ENCODE data around the gene NSMF.
"Not testable (repeated sequence)": the region's sequence is repeated elsewhere in the genome, so short reads cannot be mapped to it uniquely, and the experiment has no call there.

The NSMF gene

DNA sequence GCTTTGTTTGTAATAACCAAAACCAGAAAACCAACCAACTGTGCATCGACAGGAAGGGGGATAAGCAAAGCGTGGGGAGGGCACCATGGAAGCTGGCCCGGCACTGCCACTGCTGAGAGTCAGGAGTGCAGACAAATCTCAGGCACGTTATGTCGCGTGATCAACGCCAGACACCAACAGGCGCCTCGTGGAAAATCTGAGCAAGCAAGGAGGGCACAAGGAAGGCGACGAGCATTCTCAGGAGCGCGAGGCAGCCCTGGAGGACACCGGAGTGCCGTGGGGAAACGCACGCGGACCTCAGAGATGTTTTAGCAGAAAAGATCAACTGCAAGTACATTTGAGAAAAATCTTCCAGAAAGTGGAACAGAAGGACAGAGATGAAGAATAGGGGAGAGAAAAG is 15.1 kb upstream of the NSMF start:
- H3K9me3 ChIP-seq, result 0 out of 2 replicates have a peak, but pooled peaks cover 9% of the 10 kb centered on the region
- in situ Hi-C loops (cut with MboI; ENCODE audit: low sequenced_read_pairs), result no loop called here

DNA sequence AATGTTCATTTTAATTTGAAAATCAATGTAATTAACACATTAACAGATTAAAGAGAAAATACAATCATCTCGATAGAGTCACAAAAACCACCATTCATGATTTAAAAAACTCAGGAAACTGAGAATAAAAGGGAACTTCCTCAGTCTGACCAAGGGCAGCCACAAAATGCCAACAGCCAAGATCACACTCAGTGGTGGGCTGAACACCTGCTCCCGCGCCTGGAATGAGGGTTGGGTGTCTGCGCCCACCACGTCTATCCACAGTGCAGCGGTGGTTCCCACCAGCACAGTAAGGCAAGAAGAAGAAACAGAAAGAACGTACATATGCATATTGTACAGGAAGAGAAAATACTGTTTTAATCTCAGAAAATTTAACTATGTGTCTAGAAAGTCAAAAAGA is 11.7 kb upstream of the NSMF start:
- 0 out of 2 replicates have a peak, but pooled peaks cover 5% of the 10 kb centered on the region for H3K9me3 ChIP-seq
- H3K27me3 ChIP-seq (ENCODE audit: low read depth), result peaks cover 10% of the 10 kb centered on the region; the same call in 1 of the 2 replicates
- H3K4me1 ChIP-seq, result no peaks in the 10 kb centered on the region
- in situ Hi-C loops (cut with MboI; ENCODE audit: low sequenced_read_pairs), result no loop called here
- H3K4me3 ChIP-seq, result no peak overlapping the region
- DNase-seq (ENCODE audit: low spot score in 2 of 2), result no peak
- H3K36me3 ChIP-seq (replicated peaks), result no peaks in the 10 kb centered on the region

More for the DNA sequence above, 15.1 kb upstream of the NSMF start:
- H3K4me3 ChIP-seq, result no peak overlapping the region
- no peaks in the 10 kb centered on the region for H3K36me3 ChIP-seq (replicated peaks)
- no peak for DNase-seq (ENCODE audit: low spot score in 2 of 2)
- peaks cover 6% of the 10 kb centered on the region; the same call in 1 of the 2 replicates for H3K27me3 ChIP-seq (ENCODE audit: low read depth)
- H3K4me1 ChIP-seq, result no peaks in the 10 kb centered on the region

DNA sequence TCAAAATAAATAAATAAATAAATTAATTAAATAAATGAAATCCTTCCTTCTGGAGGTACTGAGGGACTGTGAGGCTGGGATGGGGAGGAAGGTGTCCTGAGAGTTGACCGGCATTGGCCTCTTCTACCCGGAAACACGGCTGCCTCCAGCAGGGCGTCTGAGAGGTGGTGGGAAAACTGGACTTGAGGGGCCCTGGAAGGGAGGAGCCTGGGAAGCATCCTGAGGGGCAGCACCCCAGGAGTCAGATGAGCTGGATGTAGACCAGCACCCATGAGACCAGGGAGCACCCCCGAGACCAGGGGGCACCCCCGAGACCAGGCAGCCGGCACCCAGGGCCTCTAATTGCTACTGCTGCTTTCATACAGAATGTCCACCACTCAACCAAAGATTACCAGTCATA is 8.8 kb upstream of the NSMF start:
- H3K36me3 ChIP-seq (replicated peaks), result no peaks in the 10 kb centered on the region
- in situ Hi-C loops (cut with MboI; ENCODE audit: low sequenced_read_pairs), result no loop called here
- no peaks in the 10 kb centered on the region for H3K4me1 ChIP-seq
- H3K27me3 ChIP-seq (ENCODE audit: low read depth), result peaks cover 10% of the 10 kb centered on the region; the same call in 1 of the 2 replicates
- no peaks in the 10 kb centered on the region for H3K9me3 ChIP-seq
- H3K4me3 ChIP-seq, result no peak overlapping the region
- DNase-seq (ENCODE audit: low spot score in 2 of 2), result no peak

DNA sequence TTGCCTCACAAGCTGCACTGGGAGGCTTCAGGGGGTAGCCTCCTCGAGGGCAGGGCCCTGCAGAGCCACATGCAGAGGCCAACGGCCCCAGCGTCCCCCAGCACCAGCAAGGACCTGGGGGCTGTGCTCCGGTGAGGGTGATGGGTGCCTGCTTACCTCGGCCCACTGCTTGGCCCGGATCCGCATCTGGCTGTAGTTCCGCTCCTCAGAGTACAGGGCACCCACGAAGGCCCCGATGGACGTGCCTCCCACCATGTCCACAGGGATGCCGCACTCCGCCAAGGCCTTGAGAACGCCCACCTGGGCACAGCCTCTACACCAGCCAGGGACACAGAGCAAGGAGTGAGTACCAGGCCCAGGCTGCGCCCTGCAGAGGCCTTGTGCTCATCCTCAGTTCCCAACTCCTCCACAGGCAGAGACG is 8.0 kb upstream of the NSMF start:
- in situ Hi-C loops (cut with MboI; ENCODE audit: low sequenced_read_pairs), result no loop called here
- H3K36me3 ChIP-seq (replicated peaks), result no peaks in the 10 kb centered on the region
- H3K9me3 ChIP-seq, result no peaks in the 10 kb centered on the region
- H3K27me3 ChIP-seq (ENCODE audit: low read depth), result peaks cover 10% of the 10 kb centered on the region; the same call in 1 of the 2 replicates
- DNase-seq (ENCODE audit: low spot score in 2 of 2), result no peak
- H3K4me3 ChIP-seq, result no peak overlapping the region
- H3K4me1 ChIP-seq, result no peaks in the 10 kb centered on the region

DNA sequence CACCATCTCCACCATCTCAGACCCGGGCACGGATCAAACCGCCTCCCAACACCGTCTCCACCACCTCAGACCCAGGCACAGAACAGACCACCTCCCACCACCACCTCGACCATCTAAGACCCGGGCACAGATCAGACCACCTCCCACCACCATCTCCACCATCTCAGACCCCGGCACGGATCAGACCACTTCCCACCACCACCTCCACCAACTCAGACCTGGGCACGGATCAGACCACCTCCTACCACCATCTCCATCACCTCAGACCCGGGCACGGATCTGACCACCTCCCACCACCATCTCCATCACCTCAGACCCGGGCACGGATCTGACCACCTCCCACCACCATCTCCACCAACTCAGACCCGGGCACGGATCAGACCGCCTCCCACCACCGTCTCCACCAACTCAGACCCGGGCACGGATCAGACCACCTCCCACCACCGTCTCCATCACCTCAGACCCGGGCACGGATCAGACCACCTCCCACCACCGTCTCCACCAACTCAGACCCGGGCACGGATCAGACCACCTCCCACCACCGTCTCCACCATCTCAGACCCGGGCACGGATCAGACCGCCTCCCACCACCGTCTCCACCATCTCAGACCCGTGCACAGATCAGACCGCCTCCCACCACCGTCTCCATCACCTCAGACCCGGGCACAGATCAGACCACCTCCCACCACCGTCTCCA is 7.4 kb upstream of the NSMF start:
- DNase-seq (ENCODE audit: low spot score in 2 of 2); H3K4me3 ChIP-seq; H3K9me3 ChIP-seq; in situ Hi-C loops (cut with MboI; ENCODE audit: low sequenced_read_pairs); H3K4me1 ChIP-seq; H3K36me3 ChIP-seq (replicated peaks): not testable (repeated sequence)
- peaks cover 10% of the 10 kb centered on the region; the same call in 1 of the 2 replicates for H3K27me3 ChIP-seq (ENCODE audit: low read depth)

DNA sequence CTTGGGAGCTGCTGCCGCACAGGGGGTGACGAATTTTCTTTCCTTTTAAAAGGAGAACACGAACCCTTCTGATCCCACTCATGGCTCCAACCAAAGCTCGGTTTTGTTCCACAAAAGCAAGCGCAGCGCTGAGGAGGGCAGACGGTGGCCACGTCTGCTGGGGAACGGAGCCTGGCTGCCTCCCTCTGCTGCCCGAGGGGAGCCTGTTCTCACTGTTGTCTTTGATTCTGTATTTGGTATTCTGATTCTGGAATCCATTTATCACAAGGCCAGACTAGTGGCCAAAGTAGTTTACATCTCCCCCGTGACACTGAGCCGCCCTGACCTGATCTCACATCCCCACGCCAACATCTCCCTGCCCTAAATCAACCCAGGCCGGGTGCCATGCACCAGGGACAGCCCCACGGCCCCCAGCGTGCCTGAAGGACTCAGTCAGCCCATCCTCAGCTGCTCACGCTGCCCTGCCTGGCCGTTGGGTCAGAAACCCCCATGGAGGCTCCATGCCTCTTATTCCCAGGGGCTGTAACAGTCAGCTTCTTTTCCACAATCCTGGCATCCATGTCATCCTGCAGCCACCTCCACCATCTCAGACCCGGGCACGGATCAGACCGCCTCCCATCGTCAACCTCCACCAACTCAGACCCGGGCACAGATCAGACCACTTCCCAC is 6.7 kb upstream of the NSMF start:
- Histone ChIP-seq H3K4me1 (no peaks in the 10 kb centered on the region), H3K36me3 (replicated peaks) (no peaks in the 10 kb centered on the region), H3K9me3 (peaks cover 2% of the 10 kb centered on the region; the same call in 1 of the 2 replicates), H3K27me3 (ENCODE audit: low read depth) (peaks cover 10% of the 10 kb centered on the region; the same call in 1 of the 2 replicates), H3K4me3 (no peak overlapping the region)
- DNase-seq (ENCODE audit: low spot score in 2 of 2), result no peak
- in situ Hi-C loops (cut with MboI; ENCODE audit: low sequenced_read_pairs), result no loop called here

DNA sequence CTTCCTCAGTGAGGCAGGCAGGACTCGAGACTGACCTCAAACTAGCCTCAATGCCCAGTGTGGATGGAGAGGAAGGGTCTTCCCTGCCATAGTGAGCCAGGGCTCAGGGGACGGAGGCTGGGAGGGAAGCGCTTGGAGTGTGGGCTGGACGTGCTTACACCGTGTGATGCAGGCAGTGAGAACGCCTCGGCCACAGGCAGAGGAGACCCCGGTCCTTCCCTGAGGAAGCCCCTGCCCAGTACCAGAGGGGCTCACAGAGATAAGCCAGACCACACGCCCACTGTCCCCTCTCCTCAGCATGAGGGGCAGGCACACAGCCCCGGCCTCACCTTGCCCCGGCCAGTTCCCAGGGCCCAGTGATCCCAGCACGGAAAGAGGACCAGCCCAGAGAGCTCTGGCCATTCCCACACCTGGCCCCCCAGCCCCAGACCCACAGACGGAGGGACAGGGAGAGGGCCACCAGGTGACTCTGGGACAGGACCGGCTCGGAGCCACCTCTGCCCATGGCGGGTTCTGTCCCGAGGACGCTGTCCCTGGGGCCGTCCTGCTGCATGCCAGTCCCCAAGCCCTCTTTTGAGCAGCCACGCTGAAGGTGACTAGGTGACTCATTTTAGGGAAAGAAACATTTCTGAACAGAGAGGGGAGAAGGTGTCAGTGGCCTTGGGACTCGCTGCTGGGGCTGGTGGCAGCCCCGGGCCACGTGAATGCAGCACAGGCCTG is 6.0 kb upstream of the NSMF start:
- no peaks in the 10 kb centered on the region for H3K36me3 ChIP-seq (replicated peaks)
- in situ Hi-C loops (cut with MboI; ENCODE audit: low sequenced_read_pairs), result no loop called here
- DNase-seq (ENCODE audit: low spot score in 2 of 2), result no peak
- no peaks in the 10 kb centered on the region for H3K4me1 ChIP-seq
- H3K9me3 ChIP-seq, result peaks cover 2% of the 10 kb centered on the region; the same call in 1 of the 2 replicates
- no peak overlapping the region for H3K4me3 ChIP-seq
- peaks cover 10% of the 10 kb centered on the region; the same call in 1 of the 2 replicates for H3K27me3 ChIP-seq (ENCODE audit: low read depth)

DNA sequence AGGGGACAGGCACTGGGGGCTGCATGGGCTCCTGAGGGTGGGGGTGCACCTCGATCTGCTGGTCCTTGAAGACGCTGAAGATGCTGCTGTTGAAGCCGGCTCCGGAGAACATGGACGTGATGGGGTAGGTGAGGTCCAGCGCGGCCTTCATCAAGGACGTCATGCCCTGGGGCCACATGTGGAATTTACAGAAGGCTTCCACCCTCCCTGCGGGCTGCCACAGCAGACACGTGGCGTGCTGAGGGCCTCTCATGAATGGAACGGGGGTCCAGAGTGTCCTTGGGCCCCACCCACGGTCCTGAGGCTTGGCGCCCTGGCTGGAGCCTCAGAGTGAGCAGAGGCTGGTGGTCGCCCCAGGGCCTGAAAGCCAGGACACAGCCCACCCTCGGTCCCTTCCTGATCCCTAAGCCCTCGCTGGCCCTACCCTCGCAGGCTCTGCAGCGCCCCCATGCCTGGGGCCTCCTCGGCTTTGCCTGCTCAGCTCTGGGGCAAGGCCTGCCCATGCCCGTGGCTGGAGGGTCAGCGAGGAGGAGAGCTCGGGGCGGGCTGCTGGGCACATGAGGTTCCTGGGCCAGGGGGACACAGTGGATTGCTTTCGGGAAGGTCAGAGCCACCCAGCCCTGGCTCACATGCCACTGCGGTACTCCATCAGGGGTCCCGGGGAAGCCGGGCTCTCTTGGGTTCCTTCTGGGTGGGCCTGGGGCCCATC is 5.3 kb upstream of the NSMF start:
- H3K4me3 ChIP-seq, result no peak overlapping the region
- H3K4me1 ChIP-seq, result peaks cover 3% of the 10 kb centered on the region
- peaks cover 2% of the 10 kb centered on the region; the same call in 1 of the 2 replicates for H3K9me3 ChIP-seq
- H3K36me3 ChIP-seq (replicated peaks), result no peaks in the 10 kb centered on the region
- DNase-seq (ENCODE audit: low spot score in 2 of 2), result no peak
- in situ Hi-C loops (cut with MboI; ENCODE audit: low sequenced_read_pairs), result no loop called here
- H3K27me3 ChIP-seq (ENCODE audit: low read depth), result peaks cover 6% of the 10 kb centered on the region; the same call in 1 of the 2 replicates

DNA sequence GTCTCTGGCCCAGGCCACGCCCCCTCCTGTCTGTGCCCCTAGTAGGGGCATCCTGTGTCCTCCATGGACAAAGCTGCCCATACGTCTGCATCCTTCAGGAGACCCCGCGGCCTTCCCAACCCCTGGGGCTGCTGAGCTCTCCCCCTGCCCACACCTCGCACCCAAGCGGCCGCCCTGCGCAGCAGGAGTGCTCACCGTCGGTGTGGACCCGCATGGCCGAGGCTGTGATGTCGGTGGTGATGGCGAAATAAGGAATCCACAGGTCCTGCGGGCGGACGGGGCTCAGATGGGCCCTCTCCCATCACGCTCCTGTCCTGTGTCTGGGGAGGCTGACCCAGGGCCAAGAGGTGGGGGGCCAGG is 4.8 kb upstream of the NSMF start:
- DNase-seq (ENCODE audit: low spot score in 2 of 2), result no peak
- Histone ChIP-seq H3K36me3 (replicated peaks) (no peaks in the 10 kb centered on the region), H3K9me3 (peaks cover 2% of the 10 kb centered on the region; the same call in 1 of the 2 replicates), H3K4me1 (peaks cover 5% of the 10 kb centered on the region), H3K4me3 (no peak overlapping the region), H3K27me3 (ENCODE audit: low read depth) (peaks cover under 1% of the 10 kb centered on the region; the same call in 1 of the 2 replicates)
- in situ Hi-C loops (cut with MboI; ENCODE audit: low sequenced_read_pairs), result no loop called here

DNA sequence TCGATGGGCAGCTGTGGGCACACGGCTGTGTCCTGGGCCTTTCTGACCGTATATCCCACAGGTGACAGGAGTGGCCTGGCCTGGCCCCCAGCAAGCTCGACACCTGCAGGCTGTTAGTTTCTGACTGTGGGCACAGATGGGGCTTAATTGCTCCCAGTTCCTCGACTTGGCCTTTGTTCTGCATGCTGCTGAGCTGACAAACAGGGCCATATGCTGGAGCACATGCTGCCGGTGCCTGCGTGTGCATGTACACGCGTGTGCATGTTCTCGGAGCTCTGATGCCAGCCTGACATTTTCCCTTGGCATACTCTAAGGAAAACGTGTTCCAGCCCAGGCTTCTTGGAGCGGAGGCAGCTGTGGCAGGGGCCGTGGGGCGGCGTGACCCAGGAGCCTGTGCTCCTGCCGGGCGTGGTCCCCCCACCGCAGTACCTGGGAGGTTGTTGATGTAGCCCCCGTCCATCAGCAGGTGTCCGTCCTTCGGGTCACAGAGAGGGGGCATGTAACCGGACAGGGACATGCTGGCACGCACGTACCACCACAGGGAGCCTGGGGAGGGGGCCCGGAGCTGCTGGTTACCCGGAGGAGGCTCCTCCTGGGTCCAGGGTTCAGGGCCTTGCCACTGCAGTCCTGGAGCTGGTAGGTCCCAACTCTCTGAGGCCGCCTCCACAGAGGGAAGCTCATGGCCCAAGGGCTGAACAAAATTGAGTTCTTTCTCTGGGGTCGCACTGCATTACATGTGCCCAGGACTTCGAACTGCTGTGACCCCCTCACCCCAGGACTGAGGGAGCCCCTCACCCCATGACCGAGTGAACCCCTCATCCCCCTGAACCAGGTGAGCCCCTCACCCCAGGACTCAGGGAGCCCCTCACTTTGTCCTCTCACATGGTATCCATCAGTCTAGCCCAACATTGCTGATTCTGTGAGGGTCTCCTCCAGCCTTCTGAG is 4.1 kb upstream of the NSMF start:
- in situ Hi-C loops (cut with MboI; ENCODE audit: low sequenced_read_pairs), result no loop called here
- no peak for DNase-seq (ENCODE audit: low spot score in 2 of 2)
- H3K4me1 ChIP-seq, result peaks cover 5% of the 10 kb centered on the region
- H3K4me3 ChIP-seq, result no peak overlapping the region
- peaks cover 2% of the 10 kb centered on the region; the same call in 1 of the 2 replicates for H3K9me3 ChIP-seq
- H3K27me3 ChIP-seq (ENCODE audit: low read depth), result no peaks in the 10 kb centered on the region
- no peaks in the 10 kb centered on the region for H3K36me3 ChIP-seq (replicated peaks)

DNA sequence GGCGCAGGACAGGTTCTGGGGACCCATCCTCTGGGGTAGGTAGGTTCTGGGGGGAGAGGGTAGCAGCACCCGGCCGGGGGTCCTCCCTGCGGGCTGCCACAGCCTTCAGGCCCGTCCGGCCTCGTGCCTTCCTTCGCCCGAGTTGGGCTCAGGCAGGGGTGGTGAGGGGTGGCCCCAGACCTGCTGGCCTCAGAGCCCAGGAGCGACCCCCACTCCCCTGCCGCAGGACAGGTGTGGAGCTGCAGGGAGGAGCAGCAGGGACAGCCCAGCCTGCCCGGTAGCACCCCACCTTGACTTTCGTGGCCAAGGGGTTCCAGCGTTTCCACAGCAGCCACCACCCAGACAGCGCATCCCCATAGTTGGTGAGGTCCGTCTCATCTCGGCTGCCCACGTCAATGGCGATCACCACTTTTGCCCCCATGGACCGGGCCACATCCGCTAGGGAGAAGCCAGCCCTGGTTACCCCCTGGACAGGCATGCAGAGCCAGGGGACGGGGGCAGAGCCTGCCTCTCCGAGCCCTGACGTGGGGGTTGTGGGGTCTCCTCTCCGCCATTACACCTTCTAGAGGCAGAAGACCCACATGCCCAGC is 3.4 kb upstream of the NSMF start:
- H3K4me3 ChIP-seq, result no peak overlapping the region
- no peaks in the 10 kb centered on the region for H3K27me3 ChIP-seq (ENCODE audit: low read depth)
- peaks cover 5% of the 10 kb centered on the region for H3K4me1 ChIP-seq
- H3K36me3 ChIP-seq (replicated peaks), result peaks cover 4% of the 10 kb centered on the region
- in situ Hi-C loops (cut with MboI; ENCODE audit: low sequenced_read_pairs), result no loop called here
- peaks cover 2% of the 10 kb centered on the region; the same call in 1 of the 2 replicates for H3K9me3 ChIP-seq
- DNase-seq (ENCODE audit: low spot score in 2 of 2), result no peak

DNA sequence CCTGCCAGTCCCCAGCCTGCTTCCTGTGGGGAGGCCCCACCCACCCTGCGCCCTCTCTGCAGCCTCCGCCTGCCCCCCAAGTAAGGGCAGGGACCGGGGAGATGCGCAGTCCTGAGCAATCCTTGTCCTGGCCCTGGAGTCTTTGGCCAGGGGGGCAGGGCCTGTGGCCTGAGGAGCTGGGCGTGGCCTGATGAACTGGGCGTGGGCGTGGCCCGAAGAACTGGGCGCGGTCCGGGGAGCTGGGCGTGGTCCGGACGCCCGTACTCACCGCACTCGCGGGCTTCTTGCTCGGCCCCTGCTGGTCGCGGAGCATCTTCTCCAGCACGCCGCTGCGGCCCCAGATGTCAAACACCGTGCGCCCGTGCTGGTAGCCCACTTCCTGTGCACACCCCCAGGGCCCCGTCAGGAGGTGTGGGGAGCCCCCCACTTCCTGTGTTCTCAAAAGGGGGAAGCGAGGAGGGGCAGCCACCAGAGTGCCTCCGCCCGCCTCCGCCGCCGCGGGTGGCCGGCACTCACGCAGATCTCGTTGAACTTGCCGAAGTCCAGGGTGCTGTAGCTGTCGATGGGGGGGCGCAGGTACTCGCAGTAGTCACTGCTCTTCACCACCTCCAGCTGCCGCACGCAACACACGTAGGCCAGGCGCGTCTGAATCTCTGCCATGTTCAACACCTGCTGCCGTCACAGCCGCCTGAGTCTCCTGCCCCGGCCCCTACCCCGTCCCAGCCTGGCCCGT is 2.7 kb upstream of the NSMF start:
- Histone ChIP-seq H3K36me3 (replicated peaks) (peaks cover 11% of the 10 kb centered on the region), H3K27me3 (ENCODE audit: low read depth) (no peaks in the 10 kb centered on the region), H3K4me3 (no peak overlapping the region), H3K9me3 (peaks cover 2% of the 10 kb centered on the region; the same call in 1 of the 2 replicates), H3K4me1 (peaks cover 5% of the 10 kb centered on the region)
- peak; percentile 41 to 77 for DNase-seq (ENCODE audit: low spot score in 2 of 2)
- in situ Hi-C loops (cut with MboI; ENCODE audit: low sequenced_read_pairs), result no loop called here
